Myometrial cell (primary cell): ENCODE data around the gene CACNA1I. TPM values are rescaled to one million over a fixed set of nuclear protein-coding genes. Genes with fewer than 3 reads are reported as not detected.

Experiments
- total RNA-seq: library from RNA; depleted of rRNA; stranded (reverse); fragments of >200 nt; gene quantifications from 2 replicates; pipeline ENCODE4 v1.2.3, GENCODE V29; 2015

Gene CACNA1I
- not detected in 2 replicates for total RNA-seq

GRCh38 chr22:39570665-39571064 lies at the start of gene CACNA1I:
TSS of gene CACNA1I (plus strand) at chr22:39570753. CDS start at chr22:39570753, 0 bp downstream.

GRCh38 chr22:39532215-39533073 lies 38.1 kb upstream of the CACNA1I start, which contains the start of gene RPS19BP1:
TSS of gene RPS19BP1 (minus strand) at chr22:39532748. CDS start at chr22:39532738, 10 bp downstream.

Other genes with a start within 250 kb of the CACNA1I start
- 6.6 and 8.4 TPM in 2 replicates for gene SYNGR1, start 220.8 kb upstream of the CACNA1I start, total RNA-seq
- gene TAB1, start 171.0 kb upstream of the CACNA1I start, total RNA-seq = 15.0 and 16.1 TPM in 2 replicates
- not detected in 2 replicates for gene MGAT3, start 113.7 kb upstream of the CACNA1I start, total RNA-seq
- gene MIEF1, start 68.5 kb upstream of the CACNA1I start, total RNA-seq = 13.8 and 21.8 TPM in 2 replicates
- 498 and 521 TPM in 2 replicates for gene ATF4, start 50.2 kb upstream of the CACNA1I start, total RNA-seq
- gene RPS19BP1, start 38.0 kb upstream of the CACNA1I start, total RNA-seq = 109 and 129 TPM in 2 replicates